HepG2 (cell line): ENCODE measurements around the gene IFT122.

ENCODE experiments used
- CAMTA2 ChIP-seq: sonication (generic); formaldehyde crosslinking; IDR thresholded peaks from 2 replicates; pipeline ENCODE4 v1.4.0; 2020; ENCODE audit warnings: mild to moderate bottlenecking, missing genetic modification reagents, borderline replicate concordance
- ELF4 ChIP-seq: sonication (generic); formaldehyde crosslinking; IDR thresholded peaks from 2 replicates; pipeline ENCODE4 v1.5.0; 2020; ENCODE audit warnings: missing genetic modification reagents, mild to moderate bottlenecking, moderate library complexity, borderline replicate concordance
- ESRRA ChIP-seq: sonication (generic); formaldehyde crosslinking; IDR thresholded peaks from 2 replicates; pipeline ENCODE4 v1.5.1; 2020; ENCODE audit warnings: mild to moderate bottlenecking, low read depth, missing genetic modification reagents
- FOSL2 ChIP-seq: sonication (generic); formaldehyde crosslinking; IDR thresholded peaks from 2 replicates; pipeline ENCODE4 v1.4.0; 2020; ENCODE audit warnings: missing genetic modification reagents
- POLR2AphosphoS5 ChIP-seq: IDR thresholded peaks from 2 replicates; pipeline ENCODE4 v1.6.1; 2012; ENCODE audit warnings: low read depth, low read length
- PRMT3 ChIP-seq: sonication (generic); formaldehyde crosslinking; IDR thresholded peaks from 2 replicates; pipeline ENCODE4 v1.8.1; 2022; ENCODE audit warnings: low read depth, mild to moderate bottlenecking, moderate library complexity, missing genetic modification reagents, borderline replicate concordance
- SIX1 ChIP-seq: sonication (generic); formaldehyde crosslinking; IDR thresholded peaks from 2 replicates; pipeline ENCODE4 v1.4.0; 2020; ENCODE audit warnings: missing genetic modification reagents, borderline replicate concordance
- TCF7L2 ChIP-seq: IDR thresholded peaks from 2 replicates; pipeline ENCODE4 v1.6.1; 2011; ENCODE audit warnings: mild to moderate bottlenecking, low read depth, low read length, moderate library complexity
- TF ChIP-seq, protein P1 (sequence below): sonication (generic); formaldehyde crosslinking; IDR thresholded peaks from 2 replicates; pipeline ENCODE4 v1.4.0; 2020; ENCODE audit warnings: missing genetic modification reagents, mild to moderate bottlenecking, borderline replicate concordance

GRCh38 chr3:129470861-129471260 lies 30.8 kb downstream of the IFT122 start:
- TF ChIP-seq, protein P1, sequence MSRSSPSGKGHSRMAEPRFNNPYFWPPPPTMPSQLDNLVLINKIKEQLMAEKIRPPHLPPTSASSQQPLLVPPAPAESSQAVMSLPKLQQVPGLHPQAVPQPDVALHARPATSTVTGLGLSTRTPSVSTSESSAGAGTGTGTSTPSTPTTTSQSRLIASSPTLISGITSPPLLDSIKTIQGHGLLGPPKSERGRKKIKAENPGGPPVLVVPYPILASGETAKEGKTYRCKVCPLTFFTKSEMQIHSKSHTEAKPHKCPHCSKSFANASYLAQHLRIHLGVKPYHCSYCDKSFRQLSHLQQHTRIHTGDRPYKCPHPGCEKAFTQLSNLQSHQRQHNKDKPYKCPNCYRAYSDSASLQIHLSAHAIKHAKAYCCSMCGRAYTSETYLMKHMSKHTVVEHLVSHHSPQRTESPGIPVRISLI (CRISPR knock-in tag), result no peak
- no peak for TF ChIP-seq SIX1
- TF ChIP-seq CAMTA2 (CRISPR knock-in tag), result no peak
- TF ChIP-seq ESRRA (CRISPR knock-in tag), result no peak
- TF ChIP-seq PRMT3, result no peak
- TF ChIP-seq POLR2AphosphoS5, result no peak
- no peak for TF ChIP-seq ELF4 (CRISPR knock-in tag)
- TF ChIP-seq FOSL2 (CRISPR knock-in tag), result no peak
- TF ChIP-seq TCF7L2, result no peak
